WI38 (cell line): Measurements from ENCODE around the gene CDC42SE1.

ENCODE experiments used
- H3K4me3 ChIP-seq: 2 replicates; pipeline ENCODE4 v1.5.1; 2011; ENCODE audit warnings: low read depth, mild to moderate bottlenecking, control low read depth, low read length
- TF ChIP-seq, protein P1 (sequence below): IDR thresholded peaks from 2 replicates; pipeline ENCODE4 v1.5.1; 2012; ENCODE audit warnings: low read depth, mild to moderate bottlenecking, control low read depth, low read length

The CDC42SE1 gene

DNA sequence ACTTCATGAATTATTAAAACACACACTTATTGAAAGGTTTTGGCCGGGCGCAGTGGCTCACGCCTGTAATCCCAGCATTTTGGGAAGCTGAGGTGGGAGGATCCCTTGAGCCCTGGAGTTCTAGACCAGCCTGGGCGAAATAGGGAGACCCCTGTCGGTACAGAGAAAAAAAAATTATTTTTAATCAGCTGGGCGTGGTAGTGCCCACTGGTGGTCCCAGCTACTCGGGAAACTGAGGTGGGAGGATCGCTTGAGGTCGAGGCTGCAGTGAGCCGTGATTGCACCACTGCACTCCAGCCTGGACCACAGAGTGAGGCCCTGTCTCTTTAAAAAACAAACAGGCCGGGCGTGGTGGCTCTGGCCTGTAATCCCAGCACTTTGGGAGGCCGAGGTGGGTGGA lies 12.8 kb upstream of the CDC42SE1 start:
- TF ChIP-seq, protein P1, sequence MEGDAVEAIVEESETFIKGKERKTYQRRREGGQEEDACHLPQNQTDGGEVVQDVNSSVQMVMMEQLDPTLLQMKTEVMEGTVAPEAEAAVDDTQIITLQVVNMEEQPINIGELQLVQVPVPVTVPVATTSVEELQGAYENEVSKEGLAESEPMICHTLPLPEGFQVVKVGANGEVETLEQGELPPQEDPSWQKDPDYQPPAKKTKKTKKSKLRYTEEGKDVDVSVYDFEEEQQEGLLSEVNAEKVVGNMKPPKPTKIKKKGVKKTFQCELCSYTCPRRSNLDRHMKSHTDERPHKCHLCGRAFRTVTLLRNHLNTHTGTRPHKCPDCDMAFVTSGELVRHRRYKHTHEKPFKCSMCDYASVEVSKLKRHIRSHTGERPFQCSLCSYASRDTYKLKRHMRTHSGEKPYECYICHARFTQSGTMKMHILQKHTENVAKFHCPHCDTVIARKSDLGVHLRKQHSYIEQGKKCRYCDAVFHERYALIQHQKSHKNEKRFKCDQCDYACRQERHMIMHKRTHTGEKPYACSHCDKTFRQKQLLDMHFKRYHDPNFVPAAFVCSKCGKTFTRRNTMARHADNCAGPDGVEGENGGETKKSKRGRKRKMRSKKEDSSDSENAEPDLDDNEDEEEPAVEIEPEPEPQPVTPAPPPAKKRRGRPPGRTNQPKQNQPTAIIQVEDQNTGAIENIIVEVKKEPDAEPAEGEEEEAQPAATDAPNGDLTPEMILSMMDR = no peak
- no peak overlapping the region for H3K4me3 ChIP-seq

DNA sequence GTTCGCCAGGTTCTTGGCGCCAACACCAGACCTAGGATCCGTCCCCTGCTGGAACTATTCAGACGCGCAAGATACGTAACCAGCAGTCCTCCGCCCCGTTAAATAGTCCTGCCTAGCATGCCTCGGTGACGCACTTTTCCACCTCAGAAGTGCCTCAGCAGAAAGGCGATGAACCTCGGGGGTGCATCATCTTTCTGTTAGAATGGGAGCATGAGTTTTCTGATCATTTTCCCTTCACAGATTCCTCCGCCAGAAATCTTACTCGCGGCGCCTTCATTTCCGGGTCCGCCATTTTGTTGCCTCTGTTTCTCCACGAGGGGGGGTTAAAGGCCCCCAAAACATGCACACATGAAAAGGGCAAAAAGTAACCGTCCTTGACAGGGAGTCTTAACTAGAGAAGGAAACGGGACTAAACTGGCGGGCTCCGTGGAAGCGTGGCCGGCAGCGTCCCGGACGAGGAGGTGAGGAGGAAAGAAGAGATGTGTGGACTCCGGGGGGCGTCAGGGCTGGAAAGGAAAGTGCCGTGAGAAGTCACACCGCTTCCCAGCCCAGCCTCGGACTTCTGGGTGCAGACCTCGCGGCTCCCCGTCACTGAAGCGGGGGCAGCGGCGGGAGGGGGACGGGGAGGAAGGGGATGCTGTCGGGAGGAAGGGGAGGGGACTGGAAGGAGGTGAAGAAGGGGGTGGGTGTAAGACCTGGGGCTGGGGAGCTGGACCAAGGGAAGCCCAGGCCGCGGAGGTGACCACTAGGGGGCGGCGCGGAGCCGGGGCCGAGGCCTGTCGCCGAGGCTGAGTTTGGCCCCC lies 11.3 kb upstream of the CDC42SE1 start, which contains the start of gene GABPB2:
TSS of gene GABPB2 (plus strand) at position 288 of the 803 bp plus-strand sequence. CDS start 17,429 bp downstream, outside the sequence.
- peak within 1 kb of the TSS; percentile 68 for H3K4me3 ChIP-seq
- TF ChIP-seq, protein P1 = peak; percentile 73

DNA sequence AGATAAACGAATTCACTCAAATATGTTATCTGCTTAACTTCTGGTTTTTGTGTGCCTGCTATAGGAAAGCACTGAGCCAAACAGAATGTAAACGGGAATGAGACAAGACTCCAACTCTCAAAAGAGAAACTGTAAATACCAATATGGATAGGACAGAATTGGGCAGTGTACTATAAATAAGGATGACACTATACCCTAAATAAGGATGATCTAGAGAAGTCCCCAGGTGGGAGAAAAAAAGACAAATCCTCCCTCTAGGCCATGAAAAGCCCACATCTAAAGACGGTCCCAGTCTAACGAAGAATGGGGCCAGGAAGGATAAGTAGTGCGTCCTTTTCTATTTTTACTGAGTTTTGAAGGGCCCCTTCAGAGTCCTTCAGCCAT lies 9.7 kb upstream of the CDC42SE1 start:
- no peak overlapping the region for H3K4me3 ChIP-seq
- TF ChIP-seq, protein P1 = no peak

DNA sequence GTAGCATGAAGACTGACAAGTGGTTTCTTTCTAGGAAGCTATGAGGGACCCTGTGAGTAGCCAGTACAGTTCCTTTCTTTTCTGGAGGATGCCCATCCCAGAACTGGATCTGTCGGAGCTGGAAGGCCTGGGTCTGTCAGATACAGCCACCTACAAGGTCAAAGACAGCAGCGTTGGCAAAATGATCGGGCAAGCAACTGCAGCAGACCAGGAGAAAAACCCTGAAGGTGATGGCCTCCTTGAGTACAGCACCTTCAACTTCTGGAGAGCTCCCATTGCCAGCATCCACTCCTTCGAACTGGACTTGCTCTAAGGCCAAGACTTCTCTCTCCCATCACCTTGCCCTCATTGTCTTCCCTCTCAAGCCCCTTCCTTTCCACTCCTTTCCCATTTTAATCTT lies 7.8 kb upstream of the CDC42SE1 start:
- TF ChIP-seq, protein P1 = no peak
- H3K4me3 ChIP-seq = no peak overlapping the region

DNA sequence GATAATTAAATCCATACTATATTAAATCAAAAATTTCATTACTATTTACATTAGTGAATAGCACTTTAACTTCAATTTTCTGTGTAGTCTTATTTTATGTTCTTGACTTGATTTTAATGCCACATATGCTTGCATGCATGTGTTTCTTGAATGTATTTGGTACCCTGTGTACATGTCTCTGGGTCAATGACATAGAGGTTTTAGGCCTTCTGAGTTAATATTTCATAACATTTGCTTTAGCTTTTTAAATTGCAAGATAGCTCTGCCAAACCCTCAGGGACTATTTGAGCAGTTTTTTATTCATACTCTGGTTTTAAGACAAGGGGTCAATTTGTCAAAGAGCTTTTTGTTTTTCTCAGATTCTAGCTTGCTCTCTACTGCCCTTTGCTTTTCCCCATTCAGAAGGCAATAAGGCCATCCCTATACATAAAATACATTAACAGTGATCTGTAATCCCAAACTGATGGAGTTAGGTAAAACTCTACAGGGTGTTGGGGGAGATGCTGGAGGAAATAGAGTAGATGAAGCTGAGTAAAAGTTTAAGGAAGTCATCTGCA lies 5.7 kb upstream of the CDC42SE1 start:
- no peak overlapping the region for H3K4me3 ChIP-seq
- TF ChIP-seq, protein P1 = no peak

DNA sequence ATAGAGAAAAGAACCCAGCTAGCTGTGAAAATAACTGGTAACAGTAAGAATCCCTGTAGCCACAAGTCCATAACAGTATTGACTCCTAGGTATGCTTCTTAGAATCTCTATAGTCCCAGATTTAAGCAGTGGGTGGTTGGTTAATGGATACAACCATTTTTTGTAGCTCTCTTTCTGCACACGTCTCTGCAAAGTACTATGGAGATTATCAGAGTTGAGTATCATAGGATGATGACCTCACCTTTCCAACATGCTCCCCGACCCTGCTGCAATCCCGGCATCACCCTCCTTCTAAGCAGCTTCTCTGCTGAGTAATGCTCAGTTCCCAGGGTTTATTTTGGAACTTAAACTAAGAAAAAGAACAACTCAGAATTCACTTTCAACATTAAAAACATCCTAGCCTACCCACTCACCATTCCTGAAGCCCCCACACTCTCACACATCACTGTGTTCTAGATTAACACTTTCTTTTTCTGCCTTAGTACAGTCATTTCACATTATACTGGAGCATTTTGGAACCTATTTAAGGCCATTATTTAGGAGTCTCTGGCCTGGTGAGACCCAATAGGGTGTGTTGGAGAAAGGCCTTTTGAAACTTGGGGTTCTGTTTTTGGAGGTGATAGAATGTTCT lies 3.4 kb upstream of the CDC42SE1 start:
- H3K4me3 ChIP-seq = no peak overlapping the region
- TF ChIP-seq, protein P1 = no peak

DNA sequence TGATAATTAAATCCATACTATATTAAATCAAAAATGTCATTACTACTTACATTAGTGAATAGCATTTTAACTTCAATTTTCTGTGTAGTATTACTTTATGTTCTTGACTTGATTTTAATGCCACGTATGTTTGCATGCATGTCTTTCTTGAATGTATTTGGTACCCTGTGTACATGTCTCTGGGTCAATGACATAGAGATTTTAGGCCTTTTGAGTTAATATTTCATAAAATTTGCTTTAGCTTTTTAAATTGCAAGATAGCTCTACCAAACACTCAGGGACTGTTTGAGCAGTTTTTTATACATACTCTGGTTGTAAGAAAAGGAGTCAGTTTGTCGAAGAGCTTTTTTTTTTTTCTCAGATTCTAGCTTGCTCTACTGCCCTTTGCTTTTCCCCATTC lies 2.3 kb upstream of the CDC42SE1 start:
- H3K4me3 ChIP-seq = peak overlapping the region; percentile 71
- TF ChIP-seq, protein P1 = no peak
